GM19025 (cell line): ENCODE data around the gene MALRD1.

Experiments
- ATAC-seq: cut with Tn5 transposase; IDR thresholded peaks from one replicate; pipeline ENCODE4 v1.9.1; 2021; ENCODE audit warnings: mild to moderate bottlenecking, low read depth, moderate library complexity; ENCODE audit not compliant: unreplicated experiment

MALRD1 gene

DNA sequence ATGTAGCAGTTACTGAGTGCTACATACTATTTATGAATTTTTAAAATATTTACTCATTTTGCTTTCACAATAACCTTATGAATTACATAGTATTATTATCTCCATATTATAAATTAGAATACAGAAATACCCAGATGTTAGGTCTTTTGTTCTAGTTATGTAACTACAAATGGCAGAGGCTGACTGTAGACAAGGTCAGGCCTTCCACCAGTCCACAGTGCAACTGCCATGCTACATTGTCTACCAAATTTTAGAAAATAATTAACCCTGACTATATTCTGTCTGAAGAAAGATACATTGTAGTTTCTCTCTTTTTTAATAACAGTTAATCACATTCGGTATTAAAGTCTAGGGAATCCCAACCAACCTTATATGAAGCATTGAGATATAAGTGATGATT lies 280.9 kb downstream of the MALRD1 start:
- no peak for ATAC-seq

DNA sequence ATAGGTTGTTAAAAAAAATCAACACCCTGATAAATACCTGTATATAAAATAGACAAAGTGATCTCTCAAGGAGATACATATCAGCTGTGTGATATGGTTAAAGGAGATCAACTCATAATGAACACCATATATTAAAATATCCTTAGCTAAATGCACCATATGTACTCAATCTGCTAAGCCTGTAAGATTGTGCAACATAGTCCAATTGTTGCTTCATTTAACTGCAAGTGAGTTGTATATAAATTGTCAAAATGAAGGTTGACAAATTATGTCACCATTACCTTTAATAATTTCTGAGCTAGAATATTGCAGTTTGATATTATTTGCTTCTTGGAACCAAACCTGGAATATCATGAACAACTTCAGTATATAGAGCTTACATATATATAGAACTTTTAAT lies 283.7 kb downstream of the MALRD1 start:
- ATAC-seq, result no peak

DNA sequence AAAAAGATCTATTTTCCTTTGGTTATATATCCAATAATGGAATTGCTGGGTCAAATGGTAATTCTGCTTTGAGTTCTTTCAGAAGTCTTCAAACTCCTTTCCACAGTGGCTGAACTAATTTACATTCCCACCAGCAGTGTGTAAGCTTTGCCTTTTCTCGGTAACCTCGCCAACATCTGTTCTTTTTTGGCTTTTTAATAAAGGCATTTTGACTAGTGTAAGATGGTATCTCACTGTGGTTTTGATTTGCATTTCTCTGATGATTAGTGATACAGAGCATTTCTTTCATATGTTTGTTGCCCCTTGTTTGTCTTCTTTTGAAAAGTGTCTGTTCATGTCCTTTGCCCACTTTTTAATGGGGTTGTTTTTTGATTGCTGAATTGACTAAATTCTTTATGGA lies 285.0 kb downstream of the MALRD1 start:
- ATAC-seq, result no peak

GRCh38 chr10:19347621-19348020 lies 299.0 kb downstream of the MALRD1 start:
- no peak for ATAC-seq

DNA sequence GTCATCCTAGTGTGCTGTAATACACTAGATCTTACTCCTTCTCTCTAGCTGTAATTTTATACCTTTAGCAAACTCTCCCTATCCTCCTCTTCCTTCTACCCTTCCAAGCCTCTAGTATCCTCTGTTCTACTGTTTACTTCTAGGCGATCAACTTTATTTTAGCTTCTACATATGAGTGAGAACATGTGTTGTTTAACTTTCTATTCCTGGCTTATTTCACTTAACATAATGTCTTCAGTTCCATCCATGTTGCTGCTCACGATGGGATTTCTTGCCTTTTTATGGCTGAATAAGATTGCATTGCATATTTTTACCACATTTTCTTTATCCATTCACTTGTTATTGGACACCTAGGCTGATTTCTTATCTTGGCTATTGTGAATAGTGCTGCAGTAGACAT lies 318.6 kb downstream of the MALRD1 start:
- no peak for ATAC-seq

DNA sequence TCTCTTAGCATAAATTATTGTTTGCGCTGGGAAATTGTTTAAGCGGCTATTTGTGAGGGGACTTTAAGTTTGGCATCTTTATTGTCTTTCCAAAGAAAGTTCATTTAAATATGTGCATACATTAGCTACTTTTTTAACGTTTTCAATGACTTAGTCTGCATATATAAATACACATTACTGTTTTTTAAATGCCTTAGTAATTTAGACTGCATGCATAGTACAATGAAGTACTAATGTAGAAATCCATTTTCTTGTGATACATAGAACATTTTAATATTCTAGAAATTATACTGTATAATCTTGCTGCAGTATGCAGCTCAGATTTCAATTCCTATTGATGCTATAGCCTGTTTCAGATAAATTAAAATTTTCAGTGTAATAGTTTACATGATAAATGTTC lies 325.4 kb downstream of the MALRD1 start:
- ATAC-seq, result no peak

DNA sequence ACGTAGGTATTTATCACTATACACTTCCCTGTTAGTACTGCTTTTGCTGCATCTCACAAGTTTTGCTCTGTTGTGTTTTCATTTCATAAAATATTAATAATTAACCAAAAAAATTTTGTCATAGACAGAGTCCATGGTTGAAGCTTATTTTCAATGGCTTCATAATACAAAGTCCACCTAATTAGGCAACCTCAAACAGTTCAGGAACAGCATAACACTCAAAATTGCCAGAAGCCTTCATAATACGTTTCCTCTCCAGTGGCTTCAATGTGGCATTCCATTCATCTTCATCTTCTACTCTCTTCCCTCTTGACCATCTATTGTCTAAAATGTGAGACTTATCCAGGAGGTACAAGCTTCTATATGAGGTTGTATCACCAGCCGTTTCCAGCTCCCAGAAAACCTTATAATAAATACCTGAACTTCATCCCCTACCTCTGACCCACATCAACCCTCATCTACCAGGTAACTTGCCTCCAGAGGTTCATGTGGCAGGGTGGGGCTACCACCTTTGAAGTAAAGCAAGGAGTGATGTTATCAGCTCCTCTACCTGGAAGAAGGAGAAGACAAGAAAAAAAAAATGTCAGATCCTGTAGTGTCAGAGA lies 337.3 kb downstream of the MALRD1 start:
- no peak for ATAC-seq

DNA sequence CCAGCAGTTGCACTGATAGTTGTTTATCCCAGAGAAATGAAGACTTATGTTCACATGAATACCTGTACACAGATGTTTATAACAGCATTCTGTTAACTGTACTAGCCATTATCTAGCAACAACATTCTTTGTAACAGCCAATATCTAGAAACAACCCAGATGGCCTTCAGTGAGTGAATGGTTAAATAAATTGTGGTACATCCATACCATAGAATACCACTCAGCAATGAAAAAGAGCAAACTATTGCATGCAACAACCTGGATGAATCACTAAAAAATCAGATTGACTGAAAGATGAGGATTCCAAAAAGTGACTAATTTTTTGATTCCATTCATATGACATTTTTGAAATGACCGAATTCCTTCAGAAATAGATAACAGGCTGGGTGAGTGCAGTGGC lies 360.3 kb downstream of the MALRD1 start:
- no peak for ATAC-seq

DNA sequence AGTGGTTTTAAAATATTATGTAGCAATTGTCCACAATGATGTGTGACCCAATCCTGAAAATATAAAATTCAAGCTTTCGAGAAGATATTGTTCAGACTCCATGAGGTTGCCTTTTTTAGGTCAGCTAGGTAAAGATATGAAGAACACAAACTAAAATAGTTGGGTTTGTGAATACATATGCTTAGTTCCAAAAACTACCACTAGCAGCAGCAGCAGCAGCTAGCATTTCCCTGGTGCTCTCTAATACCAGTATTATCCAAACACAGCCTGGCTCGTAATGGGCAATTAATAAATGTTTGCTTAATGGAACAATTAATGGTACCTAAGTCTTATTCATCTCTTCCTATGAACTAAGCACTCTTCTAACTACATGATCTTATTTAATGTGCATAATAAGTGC lies 362.5 kb downstream of the MALRD1 start:
- no peak for ATAC-seq

DNA sequence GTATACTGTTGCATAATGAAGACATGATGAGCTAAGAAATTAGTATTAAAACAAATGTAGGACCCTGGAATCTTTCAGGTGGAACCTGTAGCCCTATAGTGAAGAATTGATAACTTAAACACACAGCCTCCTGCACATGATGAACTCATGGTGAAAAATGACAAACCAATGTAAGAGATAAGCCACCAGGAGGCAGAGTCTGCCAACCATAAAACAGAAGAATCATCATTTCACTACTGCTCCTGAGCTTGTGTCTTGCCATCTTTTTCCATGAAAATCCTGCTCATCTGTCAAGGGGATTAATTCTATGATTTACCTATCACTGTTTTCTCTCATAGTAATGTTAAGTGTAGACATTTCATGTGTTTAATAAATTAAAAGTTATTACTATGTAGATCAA lies 363.9 kb downstream of the MALRD1 start:
- ATAC-seq, result no peak

DNA sequence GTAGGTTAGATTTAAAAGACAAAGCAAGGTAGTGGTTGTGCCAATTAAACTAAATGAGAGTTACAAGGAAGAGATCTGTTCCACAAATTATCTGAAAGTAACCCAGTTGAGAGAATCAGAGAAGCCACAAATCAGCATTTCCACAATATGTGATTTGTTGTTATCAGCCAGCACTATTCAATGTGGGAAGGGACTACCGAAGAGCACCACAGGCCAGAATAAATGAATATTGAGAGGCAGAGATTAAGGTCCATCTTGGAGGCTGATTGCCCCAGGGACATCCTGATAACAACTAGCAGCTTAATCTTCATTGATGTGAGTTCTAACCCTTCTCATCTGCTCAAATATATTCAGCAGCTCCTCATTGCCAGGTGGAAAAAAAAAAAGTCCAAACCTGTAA lies 367.6 kb downstream of the MALRD1 start:
- ATAC-seq, result no peak

GRCh38 chr10:19417740-19418139 lies 369.1 kb downstream of the MALRD1 start:
- ATAC-seq, result no peak

- ATAC-seq, result no peak
These were observed 373.1 kb downstream of the MALRD1 start for GRCh38 chr10:19421674-19422073.

DNA sequence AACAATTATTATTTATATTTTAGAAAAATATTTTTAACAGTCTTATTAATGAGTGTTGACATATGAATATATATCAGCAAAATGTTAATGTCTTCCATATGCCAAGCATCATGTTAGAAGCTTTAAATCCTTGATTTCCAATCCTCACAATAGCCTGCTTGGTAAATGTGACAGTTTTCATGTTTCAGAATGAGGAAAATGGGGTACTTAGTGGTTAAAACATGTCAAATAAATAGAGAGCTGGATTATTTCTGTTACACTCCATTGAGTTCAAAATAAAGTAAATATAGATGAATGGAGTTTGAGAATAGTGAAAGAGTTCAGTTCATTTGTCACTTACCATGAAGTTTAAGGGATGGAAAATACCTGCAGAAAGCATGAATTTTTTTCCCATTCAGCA lies 377.4 kb downstream of the MALRD1 start:
- no peak for ATAC-seq

GRCh38 chr10:19431622-19432351 lies 383.2 kb downstream of the MALRD1 start:
- no peak for ATAC-seq

GRCh38 chr10:19449860-19450259 lies 401.3 kb downstream of the MALRD1 start:
- no peak for ATAC-seq

- ATAC-seq, result no peak
These were observed 402.8 kb downstream of the MALRD1 start for GRCh38 chr10:19451356-19451755.

DNA sequence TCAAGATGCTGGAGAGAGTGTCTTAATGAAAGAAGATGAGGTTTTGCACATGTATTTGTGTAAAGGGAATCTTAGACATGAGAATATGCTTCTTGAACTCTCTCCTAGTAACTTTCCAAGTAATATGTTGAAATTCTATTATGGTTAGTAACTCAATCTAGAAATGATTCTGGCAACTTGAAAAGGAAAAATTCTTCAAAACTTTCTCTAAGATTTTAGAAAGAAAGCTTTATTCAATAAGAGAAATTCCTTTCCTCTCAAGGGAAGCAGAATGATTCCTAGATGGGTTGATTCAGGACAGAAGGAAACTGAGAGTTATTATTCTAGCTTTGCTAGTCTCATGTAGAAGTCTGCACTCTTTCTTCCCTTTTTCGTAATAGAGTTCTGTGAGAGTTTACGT lies 403.3 kb downstream of the MALRD1 start:
- no peak for ATAC-seq

- ATAC-seq, result no peak
These were observed 405.4 kb downstream of the MALRD1 start for GRCh38 chr10:19453967-19454366.

DNA sequence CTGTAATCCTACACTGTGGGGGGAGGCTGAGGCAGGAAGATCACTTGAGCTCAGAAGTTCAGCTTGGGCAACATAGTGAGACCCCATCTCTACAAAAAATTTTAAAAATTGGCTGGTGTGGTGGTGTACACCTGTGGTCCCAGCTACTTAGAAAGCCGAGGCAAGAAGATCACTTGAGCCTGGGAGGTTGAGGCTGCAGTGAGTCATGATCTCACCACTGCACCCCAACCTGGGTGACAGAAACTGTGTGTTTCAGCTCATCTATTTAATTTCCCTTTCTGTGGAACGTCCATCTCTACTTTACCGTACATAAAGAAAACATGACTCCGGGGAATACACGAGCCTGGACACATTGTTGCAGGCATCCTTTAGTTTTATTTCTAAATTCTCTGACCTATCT lies 413.0 kb downstream of the MALRD1 start:
- no peak for ATAC-seq

GRCh38 chr10:19466709-19467108 lies 418.1 kb downstream of the MALRD1 start:
- no peak for ATAC-seq

- ATAC-seq, result no peak
These were observed 419.8 kb downstream of the MALRD1 start for GRCh38 chr10:19468413-19468812.
